ENCODE results near the gene TBCD.

Gene TBCD

GRCh38 chr17:82888583-82889495, 137.0 kb downstream of the TBCD start:
- DNase-seq (ENCODE audit: low read depth) = no peak

GRCh38 chr17:82889496-82890338, 137.9 kb downstream of the TBCD start:
- no peak for DNase-seq (ENCODE audit: low read depth)

- no peak for DNase-seq (ENCODE audit: low read depth)
Measured at GRCh38 chr17:82890339-82890730, 138.5 kb downstream of the TBCD start.

DNA sequence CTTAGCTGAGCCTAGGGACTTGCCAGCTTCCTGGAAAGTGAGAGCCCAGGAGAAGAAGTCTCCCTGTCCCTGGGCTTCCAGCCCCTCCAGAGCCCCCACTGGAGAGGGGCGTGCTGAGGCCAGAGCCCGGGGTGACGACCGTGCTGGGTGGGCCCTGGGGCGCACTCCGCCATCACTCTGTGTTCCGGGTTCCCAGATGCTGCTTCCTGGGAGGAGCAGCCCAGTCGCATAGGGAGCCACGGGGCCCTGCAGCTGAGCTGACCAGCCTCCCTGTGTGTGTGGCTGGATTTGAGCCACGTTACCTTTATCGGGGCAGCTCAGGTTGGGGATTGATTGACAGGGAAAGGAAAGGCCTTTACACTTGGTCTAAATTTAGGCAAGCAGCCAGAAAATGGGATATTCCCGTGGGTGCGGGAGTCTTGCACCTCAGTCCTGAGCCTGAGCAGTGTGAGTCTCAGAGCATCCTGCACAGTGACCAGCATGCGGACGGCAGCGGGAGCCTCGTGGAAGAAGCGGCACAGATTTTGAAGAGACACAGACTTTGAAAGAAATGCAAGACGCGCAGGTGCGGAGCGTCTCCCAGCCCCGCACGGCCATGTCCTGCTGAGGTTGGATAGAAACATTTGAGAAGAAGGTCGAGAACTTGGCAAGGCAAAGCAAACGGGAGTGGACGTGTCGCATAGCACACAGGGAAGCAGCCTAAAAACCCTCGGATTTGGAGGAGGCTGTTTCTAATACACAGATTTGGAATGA, 139.2 kb downstream of the TBCD start:
- DNase-seq (ENCODE audit: low read depth) = no peak

DNA sequence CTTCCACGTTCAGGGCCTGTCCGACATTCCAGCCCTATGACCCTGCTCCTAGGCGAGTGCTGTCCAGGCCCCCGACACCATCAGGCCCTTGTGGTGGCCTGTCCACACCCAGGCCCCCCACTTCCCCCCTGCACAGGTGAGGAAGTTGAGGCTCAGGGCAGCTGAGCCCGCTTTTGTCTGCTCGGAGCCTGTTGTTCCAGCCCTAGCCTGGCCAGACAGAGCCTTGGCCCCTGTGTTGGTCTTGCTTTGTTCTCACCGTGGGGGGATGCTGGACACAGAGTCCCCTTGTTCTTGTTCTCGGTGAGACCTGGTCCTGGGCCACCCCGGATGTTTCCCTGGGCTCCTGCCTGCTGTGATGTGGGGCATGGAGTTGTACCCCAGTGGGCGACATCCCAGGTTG, 140.0 kb downstream of the TBCD start:
- DNase-seq (ENCODE audit: low read depth) = no peak

GRCh38 chr17:82892899-82893565, 141.2 kb downstream of the TBCD start:
- peak; percentile 55 for DNase-seq (ENCODE audit: low read depth)

- DNase-seq (ENCODE audit: low read depth) = no peak
Measured at GRCh38 chr17:82893779-82894178, 141.9 kb downstream of the TBCD start.

DNA sequence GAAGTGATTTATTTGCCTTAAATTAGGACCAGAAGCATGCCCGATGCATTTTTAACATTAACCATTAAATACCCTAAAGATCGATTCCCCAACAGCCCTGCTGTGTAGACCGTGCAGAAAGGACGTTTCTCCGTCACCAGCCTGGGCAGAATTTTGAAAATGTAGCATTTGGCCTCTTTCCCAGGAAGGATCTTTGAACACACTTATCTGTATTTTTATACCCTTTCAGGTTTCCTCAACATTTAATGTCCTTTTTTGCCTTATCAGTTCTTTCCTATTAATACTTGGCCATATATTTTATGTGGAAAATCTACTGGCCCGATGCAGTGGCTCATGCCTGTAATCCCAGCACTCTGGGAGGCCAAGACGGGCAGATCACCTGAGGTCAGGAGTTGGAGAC, 142.5 kb downstream of the TBCD start:
- no peak for DNase-seq (ENCODE audit: low read depth)

DNA sequence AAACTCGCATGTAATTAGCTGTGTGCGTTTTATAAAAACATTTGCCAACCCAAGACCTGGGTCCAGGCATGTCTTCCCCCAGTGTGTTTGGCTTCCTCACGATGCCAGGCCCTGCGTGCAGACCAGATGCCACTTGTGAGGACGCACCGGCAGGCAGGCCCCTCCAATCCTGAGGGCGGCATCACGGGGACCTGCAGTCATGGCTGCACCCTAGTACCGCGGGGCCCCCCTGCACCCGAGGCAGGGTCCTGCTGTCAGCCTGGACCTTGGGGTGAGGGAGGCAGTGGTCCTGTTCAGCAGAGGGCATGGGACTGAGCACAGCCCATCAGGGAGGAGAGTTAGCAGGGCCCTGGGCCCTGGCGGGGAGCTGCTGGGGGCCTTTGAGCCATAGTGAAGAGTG, 143.2 kb downstream of the TBCD start:
- DNase-seq (ENCODE audit: low read depth) = no peak

DNA sequence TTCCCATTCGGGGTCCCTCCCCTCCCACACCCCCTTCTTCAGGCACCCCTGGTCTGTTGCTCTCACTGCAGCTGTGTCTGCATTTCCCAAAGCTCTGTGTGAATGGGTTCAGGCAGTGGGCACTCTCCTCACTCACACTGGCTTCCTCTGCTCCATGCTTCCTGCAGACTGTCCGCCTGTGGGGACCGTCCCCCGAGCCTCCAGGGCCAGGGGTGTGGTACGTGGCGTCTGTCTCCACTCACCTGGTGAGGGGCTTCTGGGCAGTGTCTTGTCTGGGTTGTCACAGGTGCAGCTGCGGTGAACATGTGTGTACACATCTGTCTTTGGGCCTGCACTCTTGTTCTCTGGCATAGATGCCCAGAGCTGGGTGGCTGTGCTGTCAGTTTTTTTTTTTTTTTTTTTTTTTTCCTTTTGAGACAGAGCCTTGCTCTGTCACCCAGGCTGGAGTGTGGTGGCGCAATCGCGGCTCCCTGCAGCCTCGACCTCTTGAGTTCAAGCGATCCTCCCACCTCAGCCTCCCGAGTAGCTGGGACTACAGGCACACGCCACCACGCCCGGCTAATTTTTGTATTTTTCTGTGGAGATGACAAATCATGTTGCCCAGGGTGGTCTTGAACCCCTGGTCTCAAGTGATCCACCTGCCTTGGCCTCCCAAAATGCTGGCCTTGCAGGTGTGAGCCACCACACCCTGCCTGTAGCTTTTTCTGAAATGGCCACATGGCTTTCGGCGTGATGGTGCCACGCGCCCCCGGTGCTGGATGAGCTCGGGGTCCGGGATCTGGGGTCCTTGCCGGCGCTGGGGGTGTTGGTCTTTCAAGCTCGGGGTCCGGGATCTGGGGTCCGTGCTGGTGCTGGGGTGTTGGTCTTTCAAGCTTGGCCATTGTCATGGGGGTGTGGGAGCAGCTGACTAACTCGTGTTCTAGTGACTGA, 144.5 kb downstream of the TBCD start:
- DNase-seq (ENCODE audit: low read depth) = no peak

GRCh38 chr17:82897514-82898249, 145.8 kb downstream of the TBCD start:
- DNase-seq (ENCODE audit: low read depth) = no peak

GRCh38 chr17:82898976-82899514, 147.2 kb downstream of the TBCD start:
- DNase-seq (ENCODE audit: low read depth) = no peak

GRCh38 chr17:82899941-82900340, 148.1 kb downstream of the TBCD start:
- DNase-seq (ENCODE audit: low read depth) = no peak

DNA sequence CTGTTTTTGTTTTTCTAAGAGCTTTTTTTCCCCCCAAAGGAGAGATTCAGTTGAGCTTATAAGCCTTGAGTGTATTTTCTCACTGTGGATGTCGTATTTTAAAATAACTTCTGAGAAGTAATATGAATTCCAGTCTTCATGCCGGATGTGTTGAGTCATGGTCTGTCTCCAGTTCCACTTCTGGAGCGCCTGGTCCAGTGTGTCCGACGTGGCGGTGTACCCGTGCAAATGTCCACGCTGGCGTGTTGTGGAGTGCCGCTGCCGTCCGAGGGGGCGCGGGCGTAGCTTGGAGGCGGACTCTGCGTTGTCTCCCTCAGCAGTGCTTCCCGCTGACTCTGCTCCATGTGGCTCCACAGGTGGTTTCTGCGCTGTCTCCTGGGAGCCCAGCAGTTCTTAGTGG, 148.9 kb downstream of the TBCD start:
- DNase-seq (ENCODE audit: low read depth) = no peak

DNA sequence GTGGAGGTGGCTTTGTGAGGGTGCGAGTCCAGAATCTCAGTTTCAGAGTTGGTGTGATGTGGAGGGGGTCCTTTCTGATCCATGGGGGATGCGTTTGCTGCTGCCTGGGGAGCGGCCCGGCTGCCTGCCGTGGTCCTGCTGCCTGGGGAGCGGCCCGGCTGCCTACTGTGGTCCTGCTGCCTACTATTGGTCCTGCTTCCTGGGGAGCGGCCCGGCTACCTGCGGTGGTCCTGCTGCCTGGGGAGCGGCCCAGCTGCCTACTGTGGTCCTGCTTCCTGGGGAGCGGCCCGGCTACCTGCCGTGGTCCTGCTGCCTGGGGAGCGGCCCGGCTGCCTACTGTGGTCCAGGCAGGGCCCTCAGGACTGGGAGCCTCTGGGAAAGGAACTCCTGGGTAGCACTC, 149.5 kb downstream of the TBCD start:
- no peak for DNase-seq (ENCODE audit: low read depth)

DNA sequence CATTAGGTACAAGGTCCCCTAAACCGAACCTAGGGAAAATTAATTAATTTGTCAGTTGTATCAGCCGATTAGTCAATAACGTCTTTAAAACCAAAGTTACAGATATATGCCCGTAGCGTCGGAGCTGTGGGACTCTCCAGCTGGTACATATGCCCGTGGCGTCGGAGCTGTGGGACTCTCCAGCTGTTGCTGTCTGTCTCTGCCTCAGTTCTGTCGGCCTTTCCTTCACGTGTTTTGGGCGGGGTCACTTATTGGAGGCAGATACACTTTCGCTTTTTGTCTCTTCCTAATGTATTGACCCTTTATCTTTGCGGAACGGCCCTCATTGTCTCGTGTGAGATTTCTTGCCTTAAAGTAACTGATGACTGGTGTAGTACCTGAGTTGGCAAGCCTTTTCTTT, 150.0 kb downstream of the TBCD start:
- DNase-seq (ENCODE audit: low read depth) = no peak

GRCh38 chr17:82902972-82903874, 151.4 kb downstream of the TBCD start:
- DNase-seq (ENCODE audit: low read depth) = no peak

GRCh38 chr17:82905130-82905529, 153.3 kb downstream of the TBCD start:
- no peak for DNase-seq (ENCODE audit: low read depth)
